Activated CD8-positive, alpha-beta memory T cell treated with anti-CD3 and anti-CD28 coated beads, Interleukin-2, amount 10 ng/mL, durations not matched to agents 7 days and 5 days (primary cell): ENCODE data around the gene DESI1. TPM values are rescaled to one million over a fixed set of nuclear protein-coding genes. Genes with fewer than 3 reads are reported as not detected.
"Not testable (repeated sequence)": the region's sequence is repeated elsewhere in the genome, so short reads cannot be mapped to it uniquely, and the experiment has no call there.

Experiments used
- ATAC-seq: fragments of 150-1000 bp; cut with Tn5 transposase; one replicate; pipeline ENCODE4 v1.10.0; 2021; ENCODE audit warnings: moderate library complexity
- CTCF ChIA-PET: fragments of 350-600 bp; sonication (Branson Sonifier 250); formaldehyde crosslinking; loops from one replicate; lab custom pipeline; 2021; ENCODE audit warnings: antibody characterized with exemption; lab: Charles Lee
- DNase-seq: peaks from one replicate; pipeline ENCODE4 v3.0.0-alpha.2; 2020
- H3K27ac Mint-ChIP-seq: one replicate; pipeline ENCODE4 v1.8.0; 2021; ENCODE audit warnings: mild to moderate bottlenecking, mixed read lengths
- H3K27me3 Mint-ChIP-seq: one replicate; pipeline ENCODE4 v1.8.0; 2021; ENCODE audit warnings: mixed read lengths
- H3K36me3 Mint-ChIP-seq: one replicate; pipeline ENCODE4 v1.8.0; 2021; ENCODE audit warnings: mild to moderate bottlenecking, mixed read lengths
- H3K4me1 Mint-ChIP-seq: one replicate; pipeline ENCODE4 v1.8.0; 2021; ENCODE audit warnings: mixed read lengths
- H3K4me3 Mint-ChIP-seq: one replicate; pipeline ENCODE4 v1.8.0; 2021; ENCODE audit warnings: mild to moderate bottlenecking, moderate library complexity, mixed read lengths
- H3K9me3 Mint-ChIP-seq: one replicate; pipeline ENCODE4 v1.8.0; 2022; ENCODE audit warnings: low read depth, mixed read lengths
- total RNA-seq, 2 experiments: library from RNA; stranded (reverse); gene quantifications; one replicate each; pipeline ENCODE4 v1.2.3, GENCODE V29; 2021

The DESI1 gene
- total RNA-seq, 2 experiments from 2014 or later = 52.7 to 64.9 TPM

- peak; percentile 60 for DNase-seq
- H3K27ac Mint-ChIP-seq = no peak overlapping the region
Measured at GRCh38 chr22:41576877-41577276, 44.0 kb downstream of the DESI1 start.

DNA sequence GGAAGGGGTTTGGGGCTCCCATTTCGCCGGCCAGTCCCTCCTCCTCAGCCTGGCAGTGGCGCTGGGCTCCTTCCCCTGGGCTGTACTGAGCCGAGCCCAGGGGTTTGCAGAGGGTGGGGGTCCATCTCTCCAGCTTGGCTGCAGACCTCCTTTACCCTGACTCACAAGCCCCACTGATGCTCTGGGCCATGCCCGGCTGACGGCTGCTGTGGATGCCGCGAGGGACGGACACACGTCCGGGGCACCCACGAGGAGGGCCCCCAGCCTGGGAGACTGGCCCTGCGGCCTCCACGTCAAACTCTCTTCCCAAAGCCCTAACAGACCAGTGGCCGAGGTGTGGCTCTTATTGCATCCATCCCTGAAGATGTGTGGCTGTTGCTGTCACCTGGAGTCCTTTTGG is 45.3 kb downstream of the DESI1 start:
- Mint-ChIP-seq H3K4me3 (no peak overlapping the region), H3K9me3 (no peaks in the 10 kb centered on the region), H3K27me3 (no peaks in the 10 kb centered on the region), H3K36me3 (peaks cover 3% of the 10 kb centered on the region), H3K4me1 (peaks cover 2% of the 10 kb centered on the region), H3K27ac (no peak overlapping the region)
- CTCF ChIA-PET = interaction anchor here (2.0 kb wide), 1 partner anchor 23 kb away, joined by 7 read pairs; no protein-coding TSS in a partner anchor
- DNase-seq = no peak
- ATAC-seq = no peak

More at GRCh38 chr22:41576877-41577276, 44.0 kb downstream of the DESI1 start:
- no peaks in the 10 kb centered on the region for H3K9me3 Mint-ChIP-seq
- CTCF ChIA-PET = interaction anchor here (0.6 to 3.5 kb wide), 10 partner anchors 9 to 90 kb away, joined by 3 to 20 read pairs (median 3); partner anchors contain the start of genes CSDC2 and PMM1
- H3K36me3 Mint-ChIP-seq = peaks cover 3% of the 10 kb centered on the region
- no peak overlapping the region for H3K4me3 Mint-ChIP-seq
- peak; percentile 72 for ATAC-seq
- H3K27me3 Mint-ChIP-seq = no peaks in the 10 kb centered on the region
- peaks cover 2% of the 10 kb centered on the region for H3K4me1 Mint-ChIP-seq

DNA sequence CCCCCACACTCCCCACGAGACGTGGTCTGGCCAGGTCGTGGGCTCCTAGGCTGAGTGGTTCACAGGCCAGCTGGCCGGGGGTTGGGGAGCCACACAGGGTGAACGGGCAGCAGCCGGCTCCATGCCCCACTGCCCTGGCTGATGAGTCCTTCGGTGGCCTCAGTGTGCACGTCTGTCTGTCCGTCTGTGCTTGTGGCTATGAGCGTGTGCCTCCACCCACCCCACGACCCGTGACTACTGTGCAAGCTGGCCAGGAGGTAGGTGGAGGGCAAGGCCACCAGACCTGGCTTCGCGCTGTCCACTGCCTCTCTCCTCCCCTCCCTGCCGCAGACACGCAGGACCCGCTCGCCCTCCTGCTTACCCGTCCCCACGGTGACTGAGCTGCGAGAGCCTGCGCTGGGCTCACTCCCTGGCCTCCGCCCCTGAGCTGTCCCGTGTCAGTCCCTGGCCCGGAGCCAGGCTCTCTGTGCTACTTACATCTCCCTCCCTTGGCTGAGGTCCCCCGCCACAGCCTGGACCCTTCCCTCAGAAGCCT is 45.9 kb downstream of the DESI1 start:
- H3K27ac Mint-ChIP-seq = no peak overlapping the region
- no peaks in the 10 kb centered on the region for H3K27me3 Mint-ChIP-seq
- ATAC-seq (no peak), DNase-seq (no peak)
- no peak overlapping the region for H3K4me3 Mint-ChIP-seq
- CTCF ChIA-PET = interaction anchor here (0.6 kb wide), 1 partner anchor 76 kb away, joined by 3 read pairs; no protein-coding TSS in a partner anchor
- peaks cover 2% of the 10 kb centered on the region for H3K36me3 Mint-ChIP-seq
- H3K9me3 Mint-ChIP-seq = no peaks in the 10 kb centered on the region
- H3K4me1 Mint-ChIP-seq = no peaks in the 10 kb centered on the region

- DNase-seq (no peak), ATAC-seq (no peak)
- Mint-ChIP-seq H3K4me3 (no peak overlapping the region), H3K27me3 (no peaks in the 10 kb centered on the region), H3K4me1 (no peaks in the 10 kb centered on the region), H3K36me3 (no peaks in the 10 kb centered on the region), H3K27ac (no peak overlapping the region), H3K9me3 (no peaks in the 10 kb centered on the region)
- CTCF ChIA-PET = no interaction called here
Measured at GRCh38 chr22:41573677-41574076, 47.2 kb downstream of the DESI1 start.

DNA sequence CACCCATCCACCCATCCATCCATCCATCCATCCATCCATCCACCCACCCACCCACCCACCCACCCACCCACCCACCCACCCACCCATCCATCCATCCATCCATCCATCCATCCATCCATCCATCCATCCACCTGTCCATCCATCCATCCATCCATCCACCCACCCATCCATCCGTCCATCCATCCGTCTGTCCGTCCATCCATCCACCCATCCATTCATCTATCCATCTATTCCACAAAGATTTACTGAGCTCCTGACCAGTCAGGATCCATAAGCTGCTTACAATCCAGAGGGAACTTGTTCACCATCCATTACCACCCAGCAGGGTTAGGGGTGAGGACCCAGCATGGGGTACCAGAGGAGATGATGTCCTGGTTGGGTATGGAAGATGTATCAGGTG is 48.5 kb downstream of the DESI1 start:
- H3K36me3 Mint-ChIP-seq, H3K9me3 Mint-ChIP-seq, DNase-seq, ATAC-seq, H3K27ac Mint-ChIP-seq, H3K4me1 Mint-ChIP-seq, CTCF ChIA-PET, H3K4me3 Mint-ChIP-seq, H3K27me3 Mint-ChIP-seq: not testable (repeated sequence)

GRCh38 chr22:41571786-41572185 is 49.1 kb downstream of the DESI1 start:
- H3K27ac Mint-ChIP-seq = no peak overlapping the region
- CTCF ChIA-PET = no interaction called here
- H3K27me3 Mint-ChIP-seq = no peaks in the 10 kb centered on the region
- no peaks in the 10 kb centered on the region for H3K36me3 Mint-ChIP-seq
- H3K4me1 Mint-ChIP-seq = no peaks in the 10 kb centered on the region
- H3K4me3 Mint-ChIP-seq = no peak overlapping the region
- DNase-seq (no peak), ATAC-seq (no peak)
- no peaks in the 10 kb centered on the region for H3K9me3 Mint-ChIP-seq

GRCh38 chr22:41570221-41570620 is 50.6 kb downstream of the DESI1 start:
- Mint-ChIP-seq H3K4me1 (peaks cover 6% of the 10 kb centered on the region), H3K9me3 (no peaks in the 10 kb centered on the region), H3K27me3 (peaks cover 2% of the 10 kb centered on the region), H3K27ac (no peak overlapping the region), H3K4me3 (no peak overlapping the region), H3K36me3 (no peaks in the 10 kb centered on the region)
- DNase-seq (no peak), ATAC-seq (no peak)
- CTCF ChIA-PET = interaction anchor here (0.7 to 1.3 kb wide), 2 partner anchors 21 to 44 kb away, joined by 4 read pairs; no protein-coding TSS in a partner anchor

DNA sequence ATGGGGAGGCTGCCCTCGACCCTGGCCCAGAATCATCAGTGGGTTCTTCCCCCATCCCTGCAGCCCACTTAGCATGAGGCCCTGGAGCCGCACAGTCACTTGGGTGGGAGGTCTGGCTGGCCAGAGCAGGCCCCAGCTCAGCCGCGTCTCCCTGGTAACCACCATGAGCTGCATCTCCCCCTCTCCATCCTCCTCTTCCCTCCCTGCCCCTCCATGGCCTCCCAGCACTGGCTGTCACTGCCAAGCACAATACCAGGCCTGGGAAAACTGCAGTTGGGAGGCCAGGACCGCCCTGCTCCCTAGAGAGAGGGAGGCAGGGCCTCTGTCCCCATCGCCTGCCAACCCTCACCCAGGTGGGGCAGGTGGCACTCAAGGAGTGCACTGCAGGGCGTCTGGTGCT is 52.0 kb downstream of the DESI1 start:
- ATAC-seq (no peak), DNase-seq (no peak)
- Mint-ChIP-seq H3K4me1 (peaks cover 11% of the 10 kb centered on the region), H3K9me3 (no peaks in the 10 kb centered on the region), H3K27ac (no peak overlapping the region), H3K27me3 (peaks cover 2% of the 10 kb centered on the region), H3K36me3 (no peaks in the 10 kb centered on the region), H3K4me3 (no peak overlapping the region)
- CTCF ChIA-PET = interaction anchor here (1.0 kb wide), 1 partner anchor 42 kb away, joined by 3 read pairs; no protein-coding TSS in a partner anchor

GRCh38 chr22:41567512-41567768 is 53.4 kb downstream of the DESI1 start:
- Mint-ChIP-seq H3K27ac (no peak overlapping the region), H3K36me3 (no peaks in the 10 kb centered on the region), H3K4me3 (no peak overlapping the region), H3K27me3 (peaks cover 13% of the 10 kb centered on the region), H3K9me3 (no peaks in the 10 kb centered on the region), H3K4me1 (peaks cover 11% of the 10 kb centered on the region)
- CTCF ChIA-PET = no interaction called here
- no peak for DNase-seq
- no peak for ATAC-seq

DNA sequence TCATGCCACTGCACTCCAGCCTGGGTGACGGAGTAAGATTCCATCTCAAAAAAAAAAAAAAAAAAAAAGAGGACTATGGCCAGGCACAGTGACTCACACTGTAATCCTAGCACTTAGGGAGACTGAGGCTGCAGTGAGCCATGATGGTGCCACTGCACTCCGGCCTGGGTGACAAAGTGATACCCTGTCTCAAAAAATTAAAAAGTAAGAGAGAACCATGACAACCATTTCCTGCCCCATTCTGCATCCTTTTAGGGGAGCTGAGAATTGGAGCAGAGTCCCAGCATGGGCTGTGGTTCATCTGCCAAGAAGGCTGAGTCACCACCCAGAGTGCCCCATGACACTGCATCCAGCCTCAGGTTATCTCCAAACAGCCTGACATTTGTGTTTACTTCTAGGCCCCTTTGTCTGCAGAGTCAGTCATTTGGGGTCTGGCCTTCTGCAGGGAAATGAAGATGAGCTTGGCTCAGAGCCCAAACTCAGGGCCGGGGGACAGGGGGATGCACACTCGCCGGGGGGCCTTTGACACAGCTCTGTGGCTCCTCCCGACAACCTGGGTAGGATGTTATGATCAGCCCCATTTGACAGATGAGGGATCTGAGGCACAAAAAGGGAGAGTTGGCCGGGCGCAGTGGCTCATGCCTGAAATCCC is 55.3 kb downstream of the DESI1 start:
- Mint-ChIP-seq H3K4me1 (peaks cover 11% of the 10 kb centered on the region), H3K27me3 (peaks cover 30% of the 10 kb centered on the region), H3K9me3 (no peaks in the 10 kb centered on the region), H3K27ac (peak overlapping the region; percentile 19), H3K36me3 (no peaks in the 10 kb centered on the region), H3K4me3 (no peak overlapping the region)
- ATAC-seq (peak; percentile 91), DNase-seq (peak; percentile 71)
- CTCF ChIA-PET = interaction anchor here (0.9 to 2.8 kb wide), 4 partner anchors 11 to 101 kb away, joined by 3 to 7 read pairs (median 4); partner anchors contain the start of gene POLR3H

DNA sequence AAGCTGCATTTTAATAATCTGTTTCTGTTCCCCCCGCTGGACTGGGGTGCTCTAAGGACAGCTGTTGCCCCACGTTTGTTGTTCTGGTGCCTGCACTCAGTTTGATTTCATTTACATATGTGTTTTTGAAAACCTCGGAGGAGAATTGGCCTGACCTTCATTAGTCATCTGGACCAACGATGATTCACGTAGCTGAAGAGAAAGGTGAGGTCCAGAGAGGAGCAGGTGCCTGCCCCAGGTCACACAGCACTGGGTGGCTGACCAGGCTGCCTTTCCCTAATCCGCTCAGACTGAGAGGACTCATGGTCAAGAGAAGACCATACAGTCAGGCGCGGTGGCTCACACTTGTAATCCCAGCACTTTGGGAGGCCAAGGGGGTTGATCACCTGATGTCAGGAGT is 56.3 kb downstream of the DESI1 start:
- no peak overlapping the region for H3K27ac Mint-ChIP-seq
- ATAC-seq (no peak), DNase-seq (no peak)
- H3K4me3 Mint-ChIP-seq = no peak overlapping the region
- H3K36me3 Mint-ChIP-seq = no peaks in the 10 kb centered on the region
- CTCF ChIA-PET = interaction anchor here (2.8 kb wide), 1 partner anchor 12 kb away, joined by 7 read pairs; no protein-coding TSS in a partner anchor
- peaks cover 11% of the 10 kb centered on the region for H3K4me1 Mint-ChIP-seq
- H3K9me3 Mint-ChIP-seq = no peaks in the 10 kb centered on the region
- peaks cover 38% of the 10 kb centered on the region for H3K27me3 Mint-ChIP-seq

- Mint-ChIP-seq H3K9me3 (no peaks in the 10 kb centered on the region), H3K27ac (no peak overlapping the region), H3K4me1 (peaks cover 11% of the 10 kb centered on the region), H3K27me3 (peaks cover 38% of the 10 kb centered on the region), H3K4me3 (no peak overlapping the region), H3K36me3 (no peaks in the 10 kb centered on the region)
- CTCF ChIA-PET = no interaction called here
- ATAC-seq (no peak), DNase-seq (no peak)
Measured at GRCh38 chr22:41563051-41563711, 57.7 kb downstream of the DESI1 start.

- ATAC-seq (no peak), DNase-seq (no peak)
- H3K27ac Mint-ChIP-seq = no peak overlapping the region
- H3K36me3 Mint-ChIP-seq = no peaks in the 10 kb centered on the region
- H3K4me1 Mint-ChIP-seq = peaks cover 13% of the 10 kb centered on the region
- H3K27me3 Mint-ChIP-seq = peaks cover 38% of the 10 kb centered on the region
- CTCF ChIA-PET = no interaction called here
- H3K4me3 Mint-ChIP-seq = no peak overlapping the region
- H3K9me3 Mint-ChIP-seq = no peaks in the 10 kb centered on the region
Measured at GRCh38 chr22:41562461-41562860, 58.4 kb downstream of the DESI1 start.
